H1 (cell line): Measurements from ENCODE around the gene CYP27B1. TPM values are rescaled to one million over a fixed set of nuclear protein-coding genes. Genes with fewer than 3 reads are reported as not detected.

Experiments used
- CTCF ChIA-PET: fragments of 300-600 bp; sonication (Branson Sonifier 250); formaldehyde crosslinking; loops from one replicate; lab custom pipeline; 2021; ENCODE audit not compliant: partially characterized antibody; lab: Charles Lee
- POLR2A ChIA-PET: fragments of 300-600 bp; sonication (Branson Sonifier 250); formaldehyde crosslinking; loops from one replicate; lab custom pipeline; 2021; ENCODE audit warnings: inconsistent platforms; ENCODE audit not compliant: partially characterized antibody; lab: Charles Lee
- DNase-seq, 2 experiments: peaks; one replicate each; pipeline versions ENCODE4 v3.0.0 to v3.0.0-alpha.2; 2010 to 2022; ENCODE audit warnings: low spot score in 2 of 2, low read depth in 1 of 2, mixed read lengths in 1 of 2
- FAIRE-seq: peaks from 2 replicates; lab custom pipeline; 2011; peaks lifted over from hg19 to GRCh38; lab: Jason Lieb, UNC
- H2AFZ ChIP-seq: 2 replicates; pipeline ENCODE4 v1.8.1; 2012; ENCODE audit warnings: low read length, inconsistent platforms
- H2AK5ac ChIP-seq: 2 replicates; pipeline ENCODE4 v1.6.1; 2013; ENCODE audit warnings: low read depth, low read length
- H2BK120ac ChIP-seq: replicated peaks from 2 replicates; pipeline ENCODE3; 2013; ENCODE audit warnings: low read depth, low read length, inconsistent platforms
- H2BK12ac ChIP-seq: 2 replicates; pipeline ENCODE4 v1.6.1; 2013; ENCODE audit warnings: low read depth, low read length
- H2BK15ac ChIP-seq: 2 replicates; pipeline ENCODE4 v1.6.1; 2013; ENCODE audit warnings: low read length
- H2BK20ac ChIP-seq: 2 replicates; pipeline ENCODE4 v1.6.1; 2013; ENCODE audit warnings: low read length
- H2BK5ac ChIP-seq: 2 replicates; pipeline ENCODE4 v1.6.1; 2013; ENCODE audit warnings: low read depth, low read length
- H3K14ac ChIP-seq: 2 replicates; pipeline ENCODE4 v1.6.1; 2013; ENCODE audit warnings: inconsistent platforms; ENCODE audit not compliant: insufficient read length
- H3K18ac ChIP-seq: 2 replicates; pipeline ENCODE4 v1.6.1; 2013; ENCODE audit warnings: low read length; ENCODE audit errors: extremely low read depth
- H3K23ac ChIP-seq: 2 replicates; pipeline ENCODE4 v1.6.1; 2013; ENCODE audit warnings: inconsistent platforms; ENCODE audit not compliant: insufficient read length
- H3K23me2 ChIP-seq: 2 replicates; pipeline ENCODE4 v1.6.1; 2013; ENCODE audit warnings: low read depth, low read length
- H3K27ac ChIP-seq: 2 replicates; pipeline ENCODE4 v1.6.1; 2011; ENCODE audit warnings: low read depth, low read length, inconsistent platforms
- H3K27me3 ChIP-seq, 4 experiments: replicated peaks in 1 of 4; 1 replicate in 1 of 4; 2 replicates in 3 of 4; pipeline versions ENCODE4 v1.6.1 to v1.8.1; 2011 to 2013; ENCODE audit warnings: low read length in 3 of 4, mild to moderate bottlenecking in 3 of 4, inconsistent platforms in 2 of 4, mixed read lengths in 2 of 4, moderate library complexity in 1 of 4; ENCODE audit not compliant: control insufficient read depth in 3 of 4, insufficient read depth in 3 of 4; ENCODE audit errors: extremely low read depth in 1 of 4
- H3K36me3 ChIP-seq, 4 experiments: 2 replicates each; pipeline versions ENCODE4 v1.6.1 to v1.8.1; 2011 to 2013; ENCODE audit warnings: mild to moderate bottlenecking in 4 of 4, low read length in 3 of 4, moderate library complexity in 2 of 4, control low read depth in 1 of 4, inconsistent platforms in 1 of 4; ENCODE audit not compliant: insufficient read depth in 4 of 4, control insufficient read depth in 2 of 4
- H3K4ac ChIP-seq: replicated peaks from 2 replicates; pipeline ENCODE3; 2013; ENCODE audit warnings: low read length, low read depth, mixed read lengths, inconsistent platforms; ENCODE audit not compliant: insufficient read length
- H3K4me1 ChIP-seq, 4 experiments: replicated peaks in 1 of 4; 1 replicate in 1 of 4; 2 replicates in 3 of 4; pipeline versions ENCODE4 v1.6.1 to v1.8.1; 2011 to 2013; ENCODE audit warnings: low read length in 3 of 4, inconsistent platforms in 2 of 4, mixed read lengths in 1 of 4; ENCODE audit not compliant: insufficient read depth in 4 of 4, control insufficient read depth in 3 of 4
- H3K4me2 ChIP-seq, 2 experiments: 2 replicates each; pipeline versions ENCODE4 v1.6.1 to v1.8.1; 2011 to 2013; ENCODE audit warnings: low read depth in 2 of 2, low read length in 2 of 2, control low read depth in 1 of 2, inconsistent platforms in 1 of 2, mild to moderate bottlenecking in 1 of 2; ENCODE audit not compliant: insufficient read depth in 1 of 2
- H3K4me3 ChIP-seq, 4 experiments: fragments of 200-600, 300-600 bp in 1 of 4; sonication (generic), shearing (Covaris generic), sonication (Bioruptor Twin) in 1 of 4; 2 replicates each; pipeline versions ENCODE4 v1.5.1 to v1.8.1; 2011 to 2016; ENCODE audit warnings: low read length in 4 of 4, low read depth in 3 of 4, control low read depth in 2 of 4, inconsistent platforms in 2 of 4, mild to moderate bottlenecking in 2 of 4, mixed read lengths in 1 of 4, moderate library complexity in 1 of 4; ENCODE audit not compliant: insufficient read depth in 2 of 4; ENCODE audit errors: extremely low read depth in 1 of 4
- H3K56ac ChIP-seq: replicated peaks from 2 replicates; pipeline ENCODE3; 2013; ENCODE audit warnings: low read depth, mild to moderate bottlenecking, mixed read lengths, low read length, inconsistent platforms; ENCODE audit not compliant: insufficient read length
- H3K79me1 ChIP-seq: 2 replicates; pipeline ENCODE4 v1.6.1; 2013; ENCODE audit warnings: low read depth, low read length, control low read depth
- H3K79me2 ChIP-seq, 2 experiments: 2 replicates each; pipeline versions ENCODE4 v1.6.1 to v1.8.1; 2012 to 2013; ENCODE audit warnings: low read length in 2 of 2, mild to moderate bottlenecking in 2 of 2, inconsistent platforms in 1 of 2; ENCODE audit not compliant: insufficient read depth in 2 of 2, control insufficient read depth in 1 of 2
- H3K9ac ChIP-seq, 4 experiments: replicated peaks in 1 of 4; 1 replicate in 1 of 4; 2 replicates in 3 of 4; pipeline versions ENCODE4 v1.6.1 to v1.8.1; 2011 to 2013; ENCODE audit warnings: low read depth in 3 of 4, low read length in 3 of 4, control low read depth in 2 of 4, mild to moderate bottlenecking in 2 of 4, moderate library complexity in 2 of 4, inconsistent platforms in 1 of 4; ENCODE audit errors: extremely low read depth in 1 of 4
- H3K9me3 ChIP-seq, 2 experiments: 2 replicates each; pipeline versions ENCODE4 v1.6.1 to v1.8.1; 2012 to 2013; ENCODE audit warnings: mild to moderate bottlenecking in 2 of 2, moderate library complexity in 2 of 2, control low read depth in 1 of 2, inconsistent platforms in 1 of 2, low read depth in 1 of 2, low read length in 1 of 2, mixed read lengths in 1 of 2; ENCODE audit not compliant: insufficient read depth in 2 of 2
- H4K20me1 ChIP-seq, 2 experiments: replicated peaks in 1 of 2; 2 replicates each; pipeline versions ENCODE3 to v1.8.1; 2011 to 2013; ENCODE audit warnings: inconsistent platforms in 2 of 2, low read length in 2 of 2, mild to moderate bottlenecking in 1 of 2; ENCODE audit not compliant: insufficient read depth in 2 of 2, control insufficient read depth in 1 of 2
- H4K5ac ChIP-seq: 2 replicates; pipeline ENCODE4 v1.6.1; 2013; ENCODE audit warnings: low read length, low read depth, mixed read lengths, inconsistent platforms; ENCODE audit not compliant: insufficient read length
- H4K8ac ChIP-seq: 2 replicates; pipeline ENCODE4 v1.8.0; 2013; ENCODE audit warnings: mild to moderate bottlenecking, moderate library complexity, low read length, inconsistent platforms; ENCODE audit not compliant: insufficient read depth; ENCODE audit errors: extremely low read depth
- H4K91ac ChIP-seq: replicated peaks from 2 replicates; pipeline ENCODE3; 2013; ENCODE audit warnings: low read length, mixed read lengths, inconsistent platforms; ENCODE audit not compliant: insufficient read length
- ASH2L ChIP-seq: fragments of 200-600, 300-600 bp; sonication (generic); IDR thresholded peaks from one replicate; pipeline ENCODE4 v1.7.1; 2017; ENCODE audit warnings: low read length
- ATF3 ChIP-seq: IDR thresholded peaks from 2 replicates; pipeline ENCODE4 v1.6.1; 2011; ENCODE audit warnings: low read depth, mild to moderate bottlenecking, low read length; ENCODE audit not compliant: insufficient read depth
- CBX8 ChIP-seq: fragments of 300-800, 300-1000 bp; sonication (generic); IDR thresholded peaks from 2 replicates; pipeline ENCODE4 v1.7.1; 2016; ENCODE audit warnings: low read depth, low read length, borderline replicate concordance
- CHD1 ChIP-seq: IDR thresholded peaks from 2 replicates; pipeline ENCODE4 v1.6.1; 2012; ENCODE audit warnings: low read depth, low read length, improper control_type of control experiment
- EZH2 ChIP-seq: fragments of 200-600 bp; sonication (generic); IDR thresholded peaks from 2 replicates; pipeline ENCODE4 v1.7.1; 2012; ENCODE audit warnings: low read depth, mild to moderate bottlenecking, moderate library complexity, low read length, inconsistent platforms; ENCODE audit not compliant: severe bottlenecking
- GABPA ChIP-seq: IDR thresholded peaks from 2 replicates; pipeline ENCODE4 v1.6.1; 2011; ENCODE audit warnings: mild to moderate bottlenecking, low read length, moderate library complexity, borderline replicate concordance; ENCODE audit not compliant: insufficient read depth
- JUN ChIP-seq: IDR thresholded peaks from 2 replicates; pipeline ENCODE4 v1.6.1; 2011; ENCODE audit warnings: low read depth, mild to moderate bottlenecking, improper control_type of control experiment, low read length
- MAFK ChIP-seq: IDR thresholded peaks from 2 replicates; pipeline ENCODE4 v1.6.1; 2012; ENCODE audit warnings: low read depth, mild to moderate bottlenecking, improper control_type of control experiment, low read length
- POLR2A ChIP-seq, 2 experiments: IDR thresholded peaks; 1 replicate in 1 of 2; 2 replicates in 1 of 2; pipeline ENCODE4 v1.6.1; 2011; ENCODE audit warnings: low read depth in 2 of 2, low read length in 2 of 2, mild to moderate bottlenecking in 2 of 2; ENCODE audit errors: control extremely low read depth in 1 of 2
- SIRT6 ChIP-seq: IDR thresholded peaks from one replicate; pipeline ENCODE4 v1.7.1; 2012; ENCODE audit warnings: low read length, inconsistent platforms
- ZNF274 ChIP-seq: IDR thresholded peaks from 2 replicates; pipeline ENCODE4 v1.7.0; 2012; ENCODE audit warnings: low read length, borderline replicate concordance; ENCODE audit errors: extremely low read depth
- WGBS, 2 experiments: shearing (Covaris generic) in 1 of 2; methylation state at CpG; one replicate each; pipeline versions ENCODE4 v1.1.6 to v1.1.7; 2013 to 2015; ENCODE audit warnings: low lambda C conversion rate in 2 of 2, mixed read lengths in 2 of 2, inconsistent platforms in 1 of 2, low coverage in 1 of 2, missing lambda C conversion rate in 1 of 2; ENCODE audit not compliant: insufficient replicate concordance in 2 of 2, insufficient coverage in 1 of 2, insufficient read length in 1 of 2; ENCODE audit errors: extremely low coverage in 1 of 2, missing lambda C conversion rate in 1 of 2; 5-methylcytosine and 5-hydroxymethylcytosine counted together
- polyA plus RNA-seq, 7 experiments: library from polyadenylated mRNA; depleted of rRNA in 3 of 7; stranded (reverse) in 5 of 7; unstranded in 2 of 7; fragments of >200 nt in 5 of 7; fragments of 200-250 nt in 2 of 7; gene quantifications; 1 replicate in 5 of 7; 2 replicates in 1 of 7; 4 replicates in 1 of 7; pipeline versions ENCODE4 v1.2.1 to v1.2.3, GENCODE V29; 2011 to 2013; ENCODE audit warnings: missing spikeins in 2 of 7, mixed read lengths in 2 of 7
- total RNA-seq: library from RNA; stranded (reverse); fragmentation: NEBNext Ultra II Directional; extraction: Animal tissue kit (Norgen Biotek cat#: 25700); gene quantifications from 2 replicates; pipeline ENCODE4 v1.2.1, GENCODE V29; 2021

CYP27B1 gene
- total and polyA plus RNA-seq, 2 of the 8 experiments (the other 6 are each of a cell fraction or from before 2014, with no cell fraction given), result 2.9 to 3.3 TPM

GRCh38 chr12:57732726-57733593, 33.9 kb downstream of the CYP27B1 start:
- ChIA-PET CTCF (interaction anchor here (0.5 to 11.2 kb wide), 15 partner anchors 9 to 272 kb away, joined by 3 to 149 read pairs (median 4); partner anchors contain the start of genes B4GALNT1 and TSPAN31), POLR2A (interaction anchor here (0.9 to 3.4 kb wide), 4 partner anchors 9 to 113 kb away, joined by 4 to 10 read pairs (median 5); partner anchors contain the start of gene TSPAN31)
- Histone ChIP-seq H3K27me3 (peaks cover 36 to 96% (median 80%) of the 10 kb centered on the region in 4 experiments), H3K4me2 (no peak overlapping the region), H3K56ac (no peak overlapping the region), H3K27ac (no peak overlapping the region), H2BK20ac (no peak overlapping the region), H3K14ac (no peak overlapping the region), H3K18ac (no peak overlapping the region), H3K9me3 (no peaks in the 10 kb centered on the region; a peak in 1 of 4 replicates), H4K8ac (no peak overlapping the region), H2BK120ac (no peak overlapping the region), H2BK12ac (no peak overlapping the region), H3K4ac (no peak overlapping the region), H2AFZ (no peak overlapping the region), H4K20me1 (peaks cover 0 to 17% of the 10 kb centered on the region in 2 experiments), H3K4me3 (no peak overlapping the region), H3K79me2 (no peaks in the 10 kb centered on the region), H3K23me2 (no peaks in the 10 kb centered on the region; the same call in 1 of the 2 replicates), H2AK5ac (no peak overlapping the region), H3K36me3 (peaks cover 0 to 5% (median 0%) of the 10 kb centered on the region in 4 experiments; a peak in 1 of 8 replicates), H4K5ac (no peak overlapping the region), H2BK15ac (no peak overlapping the region), H3K9ac (no peak overlapping the region), H3K4me1 (peaks cover 6 to 20% (median 10%) of the 10 kb centered on the region in 4 experiments; a peak in 6 of 7 replicates), H2BK5ac (no peak overlapping the region), H4K91ac (no peak overlapping the region), H3K23ac (no peak overlapping the region), H3K79me1 (no peaks in the 10 kb centered on the region)
- DNase-seq, result no peak
- FAIRE-seq, result no peak
- 90% methylated on average over 11 of the region's 11 CpGs; no CpG with 5 or more reads in 1 of the 2 experiments for WGBS, 2 experiments
- no peak for TF ChIP-seq EZH2
- no peak for TF ChIP-seq ATF3
- no peak for TF ChIP-seq POLR2A (IDR thresholded peaks at IDR 0.05; ENCODE audit: control extremely low read depth in 1 of 2, low read depth in 2 of 2, low read length in 2 of 2)
- no peak for TF ChIP-seq JUN
- TF ChIP-seq MAFK, result no peak
- no peak for TF ChIP-seq CBX8
- TF ChIP-seq ZNF274, result no peak
- TF ChIP-seq ASH2L, result no peak
- no peak for TF ChIP-seq GABPA
- no peak for TF ChIP-seq CHD1
- TF ChIP-seq SIRT6, result no peak
